GM20000 (cell line): ENCODE data around the gene HACE1.

Experiments used
- DNase-seq: peaks from one replicate; pipeline ENCODE4 v3.0.0; 2012; ENCODE audit warnings: low spot score
- CTCF ChIP-seq: IDR thresholded peaks from 2 replicates; pipeline ENCODE4 v1.5.1; 2012; ENCODE audit warnings: mild to moderate bottlenecking, control low read depth; ENCODE audit errors: extremely low read depth, missing control alignments

The HACE1 gene

GRCh38 chr6:104716858-104717257 lies 142.9 kb downstream of the HACE1 start:
- TF ChIP-seq CTCF: no peak
- no peak for DNase-seq

GRCh38 chr6:104714796-104715195 lies 144.9 kb downstream of the HACE1 start:
- no peak for TF ChIP-seq CTCF
- no peak for DNase-seq

- DNase-seq: no peak
- TF ChIP-seq CTCF: no peak
Observed at GRCh38 chr6:104713982-104714381, 145.7 kb downstream of the HACE1 start.

GRCh38 chr6:104711371-104711770 lies 148.3 kb downstream of the HACE1 start:
- no peak for DNase-seq
- TF ChIP-seq CTCF: no peak

- TF ChIP-seq CTCF: no peak
- DNase-seq: no peak
Observed at GRCh38 chr6:104710543-104711335, 149.0 kb downstream of the HACE1 start.

- no peak for DNase-seq
- no peak for TF ChIP-seq CTCF
Observed at GRCh38 chr6:104705916-104706442, 153.7 kb downstream of the HACE1 start.

GRCh38 chr6:104705095-104705707 lies 154.5 kb downstream of the HACE1 start:
- TF ChIP-seq CTCF: no peak
- DNase-seq: no peak
